ENCODE data around the gene HBEGF.

GRCh38 chr5:140312067-140312790 is 34.2 kb downstream of the HBEGF start:
- no peak for TF ChIP-seq SREBF1 (IDR thresholded peaks at IDR 0.05; ENCODE audit: low read length)
- TF ChIP-seq, protein P1, sequence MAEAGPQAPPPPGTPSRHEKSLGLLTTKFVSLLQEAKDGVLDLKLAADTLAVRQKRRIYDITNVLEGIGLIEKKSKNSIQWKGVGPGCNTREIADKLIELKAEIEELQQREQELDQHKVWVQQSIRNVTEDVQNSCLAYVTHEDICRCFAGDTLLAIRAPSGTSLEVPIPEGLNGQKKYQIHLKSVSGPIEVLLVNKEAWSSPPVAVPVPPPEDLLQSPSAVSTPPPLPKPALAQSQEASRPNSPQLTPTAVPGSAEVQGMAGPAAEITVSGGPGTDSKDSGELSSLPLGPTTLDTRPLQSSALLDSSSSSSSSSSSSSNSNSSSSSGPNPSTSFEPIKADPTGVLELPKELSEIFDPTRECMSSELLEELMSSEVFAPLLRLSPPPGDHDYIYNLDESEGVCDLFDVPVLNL (IDR thresholded peaks at IDR 0.05; ENCODE audit: low read depth, low read length) = no peak
- TF ChIP-seq JUNB (IDR thresholded peaks at IDR 0.05) = no peak

Data from GM12878 (cell line).